Choroid plexus epithelial cell (primary cell): ENCODE measurements around the gene DPYD.

ENCODE experiments used
- DNase-seq: peaks from one replicate; pipeline ENCODE4 v3.0.0-alpha.2; 2010; ENCODE audit warnings: low read depth
- H3K4me3 ChIP-seq: 2 replicates; pipeline ENCODE4 v1.5.1; 2011; ENCODE audit warnings: low read depth, mild to moderate bottlenecking, control low read depth, low read length, moderate library complexity
- CTCF ChIP-seq: conservative IDR thresholded peaks from 2 replicates; pipeline ENCODE4 v1.5.1; 2011; ENCODE audit warnings: low read depth, mild to moderate bottlenecking, control low read depth, inconsistent platforms, low read length, moderate library complexity

Gene DPYD

GRCh38 chr1:97158691-97159096, 762.1 kb downstream of the DPYD start:
- TF ChIP-seq CTCF = no peak
- DNase-seq = no peak
- H3K4me3 ChIP-seq = no peak overlapping the region

- no peak for TF ChIP-seq CTCF
These were observed 762.8 kb downstream of the DPYD start for GRCh38 chr1:97157991-97158390.

GRCh38 chr1:97151651-97152050, 769.2 kb downstream of the DPYD start:
- no peak for DNase-seq
- no peak overlapping the region for H3K4me3 ChIP-seq

More at GRCh38 chr1:97157991-97158390, 762.8 kb downstream of the DPYD start:
- H3K4me3 ChIP-seq = no peak overlapping the region
- no peak for DNase-seq

GRCh38 chr1:97145321-97145956, 775.4 kb downstream of the DPYD start:
- no peak for TF ChIP-seq CTCF
- peak; percentile 71 for DNase-seq
- H3K4me3 ChIP-seq = no peak overlapping the region

More at GRCh38 chr1:97151651-97152050, 769.2 kb downstream of the DPYD start:
- no peak for TF ChIP-seq CTCF

GRCh38 chr1:97144527-97144926, 776.3 kb downstream of the DPYD start:
- no peak overlapping the region for H3K4me3 ChIP-seq
- no peak for TF ChIP-seq CTCF
- DNase-seq = peak; percentile 69

GRCh38 chr1:97143236-97143882, 777.5 kb downstream of the DPYD start:
- TF ChIP-seq CTCF = no peak
- no peak overlapping the region for H3K4me3 ChIP-seq
- no peak for DNase-seq

- no peak overlapping the region for H3K4me3 ChIP-seq
- TF ChIP-seq CTCF = no peak
- DNase-seq = no peak
These were observed 780.2 kb downstream of the DPYD start for GRCh38 chr1:97140611-97141010.
